GM12891 (cell line): ENCODE measurements around the gene SMIM35.

ENCODE experiments used
- POLR2A ChIP-seq: IDR thresholded peaks from 2 replicates; pipeline ENCODE4 v1.6.1; 2011; ENCODE audit warnings: low read depth, low read length, control low read depth
- POLR2AphosphoS5 ChIP-seq: IDR thresholded peaks from 2 replicates; pipeline ENCODE4 v1.6.1; 2011; ENCODE audit warnings: low read depth, low read length, control low read depth

DNA sequence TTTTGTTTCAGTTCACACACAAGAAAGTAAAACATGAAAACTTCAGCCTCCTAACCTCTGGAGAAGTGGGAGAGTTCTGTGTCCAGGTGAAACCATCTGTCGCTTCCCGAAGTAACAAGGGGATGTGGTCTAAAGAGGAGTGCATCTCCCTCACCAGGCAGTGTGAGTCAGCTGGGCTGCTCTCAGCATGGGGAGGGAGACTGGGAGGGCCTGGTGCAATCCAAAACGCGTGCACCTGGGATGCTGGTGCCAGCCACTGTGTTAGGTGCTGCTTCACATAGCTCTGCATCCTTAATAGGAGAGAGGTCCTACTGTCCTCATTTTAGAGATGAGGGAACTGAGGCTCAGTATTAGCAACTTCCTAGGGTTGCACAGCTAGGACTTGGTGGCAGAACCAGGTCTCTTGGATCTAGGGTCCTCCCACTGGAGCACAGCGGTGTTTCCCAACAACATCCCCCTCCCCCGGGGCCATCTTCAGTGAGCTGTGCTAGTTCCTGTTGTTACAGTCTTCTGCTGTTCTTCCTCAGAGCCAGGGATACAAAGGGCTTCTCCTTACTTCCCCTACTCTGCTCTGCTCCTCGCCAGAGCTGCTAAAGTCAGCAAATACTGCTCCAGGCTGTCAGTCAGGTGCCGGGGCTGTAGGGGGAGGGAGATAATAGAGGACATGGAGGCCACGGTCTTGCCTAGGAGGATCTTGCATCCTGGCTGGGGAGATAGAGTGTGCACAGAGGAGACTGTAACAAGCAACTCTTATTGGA lies 92.6 kb downstream of the SMIM35 start:
- TF ChIP-seq POLR2AphosphoS5: no peak
- no peak for TF ChIP-seq POLR2A
